GM19372 (cell line): Measurements from ENCODE around the gene LIN28A.

Source experiments
- ATAC-seq: cut with Tn5 transposase; IDR thresholded peaks from one replicate; pipeline ENCODE4 v1.9.1; 2021; ENCODE audit warnings: mild to moderate bottlenecking, low read depth, moderate library complexity; ENCODE audit not compliant: unreplicated experiment

LIN28A gene

GRCh38 chr1:26431979-26432695 is 21.5 kb downstream of the LIN28A start, which contains the start of gene DHDDS:
Gene DHDDS (plus strand): TSS chr1:26432321. CDS start chr1:26432946, 625 bp downstream.
- peak; percentile 96 for ATAC-seq

- ATAC-seq = no peak
Measured at GRCh38 chr1:26432793-26433192, 22.2 kb downstream of the LIN28A start.

DNA sequence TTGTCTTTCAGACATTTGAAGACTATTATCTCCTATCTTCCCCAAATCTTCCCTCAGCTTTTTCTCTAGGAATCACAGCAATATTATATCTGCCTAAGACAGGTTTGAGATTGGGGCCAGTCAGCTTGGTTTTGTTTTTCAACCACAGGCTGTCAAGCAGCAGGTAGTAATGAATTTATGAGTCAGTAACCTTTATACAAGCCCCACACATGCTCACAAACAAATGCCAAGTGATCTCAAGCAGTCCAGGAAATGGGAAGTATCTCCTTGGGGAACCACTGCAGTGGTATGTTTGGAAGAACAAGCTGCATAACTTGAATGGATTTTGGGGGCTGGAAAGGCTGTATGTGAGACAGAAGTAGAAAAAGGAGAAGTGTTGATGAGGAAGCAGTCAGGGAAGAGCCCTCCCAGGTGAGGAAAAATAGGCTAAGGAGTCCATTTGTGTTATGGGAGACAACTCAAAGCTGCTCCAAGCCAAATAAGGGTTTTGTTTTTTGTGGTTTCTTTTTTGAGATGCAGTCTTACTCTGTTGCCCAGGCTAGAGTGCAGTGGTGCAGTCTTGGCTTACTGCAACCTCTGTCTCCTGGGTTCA is 23.6 kb downstream of the LIN28A start:
- ATAC-seq = no peak

- no peak for ATAC-seq
Measured at GRCh38 chr1:26438041-26438440, 27.4 kb downstream of the LIN28A start.

DNA sequence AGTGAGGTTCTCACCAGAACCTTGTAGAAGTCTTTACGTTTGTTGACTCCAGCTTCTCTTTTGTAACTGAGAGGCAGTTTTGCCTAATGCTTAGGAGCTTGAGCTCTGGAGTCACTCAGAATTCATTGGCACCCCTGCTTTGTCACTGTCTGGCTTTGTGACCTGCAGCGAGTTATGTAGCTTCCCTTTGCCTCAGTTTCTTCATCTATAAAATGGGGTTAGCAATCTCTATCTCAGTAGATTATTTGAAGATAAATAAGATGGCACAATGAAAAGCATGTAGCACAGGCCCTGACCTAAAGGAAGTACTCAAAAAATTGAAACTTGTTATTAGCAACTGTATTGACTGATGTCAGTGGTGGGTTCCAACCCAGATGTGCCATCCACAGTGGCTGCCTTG is 29.6 kb downstream of the LIN28A start:
- ATAC-seq = no peak

DNA sequence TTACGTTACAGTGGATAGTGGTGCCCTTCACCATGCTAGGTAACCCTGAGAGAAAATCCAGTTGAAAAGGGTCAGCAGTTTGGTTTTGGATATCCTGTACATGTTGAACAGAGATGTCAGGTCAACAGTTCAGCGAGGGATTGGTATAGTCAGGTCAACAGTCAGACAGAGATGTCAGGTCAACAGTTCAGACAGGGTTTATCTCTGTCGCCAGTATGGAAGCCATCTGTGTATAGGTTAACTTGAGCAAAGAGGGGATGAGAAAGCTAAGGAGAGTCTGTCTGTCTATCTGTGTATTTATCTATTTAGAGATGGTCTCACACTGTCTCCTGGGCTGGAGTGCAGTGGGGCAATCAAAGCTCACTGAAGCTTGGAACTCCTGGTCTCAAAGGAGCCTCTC is 39.3 kb downstream of the LIN28A start:
- ATAC-seq = no peak

- no peak for ATAC-seq
Measured at GRCh38 chr1:26450908-26451307, 40.3 kb downstream of the LIN28A start.

DNA sequence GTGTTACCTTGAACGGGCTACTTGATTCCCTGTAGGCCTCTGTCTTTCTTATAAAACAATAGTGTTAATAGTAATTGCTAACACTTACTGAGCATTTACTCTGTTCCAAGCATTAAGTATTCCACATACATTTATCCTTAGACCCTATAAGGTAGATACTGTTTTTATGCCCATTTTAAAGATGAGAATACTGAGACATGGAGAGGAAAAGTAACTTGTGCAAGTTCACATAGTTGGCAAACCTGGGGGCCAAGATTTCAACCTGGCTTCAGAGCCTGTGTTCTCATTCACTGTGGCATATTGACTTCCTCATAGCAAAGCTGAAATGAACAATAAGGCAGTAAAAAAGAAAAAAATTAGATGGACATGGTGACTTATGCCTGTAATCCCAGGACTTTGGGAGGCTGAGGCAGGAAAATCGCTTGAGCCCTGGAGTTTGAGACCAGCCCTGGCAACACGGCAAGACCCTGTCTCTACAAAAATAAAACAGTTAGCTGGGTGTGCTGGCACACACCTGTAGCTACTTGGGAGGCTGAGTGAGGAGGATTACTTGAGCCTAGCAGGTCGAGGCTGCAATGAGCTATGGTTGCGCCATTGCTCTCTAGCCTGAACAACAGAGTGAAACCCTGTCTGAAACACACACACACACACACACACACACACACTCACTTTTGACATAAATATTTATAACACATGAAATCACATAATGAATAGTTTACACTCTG is 42.0 kb downstream of the LIN28A start:
- ATAC-seq = no peak

- ATAC-seq = no peak
Measured at GRCh38 chr1:26459148-26459547, 48.5 kb downstream of the LIN28A start.

- no peak for ATAC-seq
Measured at GRCh38 chr1:26459573-26460031, 49.0 kb downstream of the LIN28A start.

- no peak for ATAC-seq
Measured at GRCh38 chr1:26468911-26469310, 58.3 kb downstream of the LIN28A start.

GRCh38 chr1:26469558-26469957 is 58.9 kb downstream of the LIN28A start:
- no peak for ATAC-seq

DNA sequence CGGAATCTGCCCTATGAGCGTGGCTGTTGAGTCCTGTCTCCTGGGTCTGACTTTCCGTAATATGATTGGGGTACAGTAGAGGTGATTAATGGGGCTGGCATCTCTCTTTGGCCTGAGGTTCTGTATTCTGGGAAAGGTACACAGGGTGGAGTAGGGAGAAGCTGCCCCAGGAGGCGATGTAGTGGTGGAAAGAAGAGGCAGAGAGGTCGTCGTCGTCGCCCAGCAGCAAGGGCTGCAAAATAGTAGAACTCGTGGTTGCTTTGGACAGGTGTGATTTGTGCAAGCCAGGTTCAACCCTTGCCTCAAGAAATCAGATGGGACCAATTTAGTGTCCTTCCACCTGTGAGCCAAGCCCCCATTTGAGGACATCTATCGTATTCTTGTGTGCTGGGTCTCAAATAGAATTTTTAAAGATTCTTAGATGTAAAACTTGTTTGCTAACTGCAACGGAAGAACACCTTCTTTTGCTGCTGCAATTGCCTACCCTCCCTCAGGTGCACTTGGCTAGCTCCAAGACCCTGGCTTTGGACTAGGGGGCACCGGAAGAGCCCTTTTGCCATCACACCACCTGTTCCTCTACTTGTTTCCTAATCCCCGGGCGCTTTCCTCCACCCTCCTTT is 60.4 kb downstream of the LIN28A start:
- no peak for ATAC-seq

- ATAC-seq = peak; percentile 2
Measured at GRCh38 chr1:26471498-26472319, 61.1 kb downstream of the LIN28A start.

GRCh38 chr1:26472320-26472900 is 61.8 kb downstream of the LIN28A start, which contains the start of gene HMGN2:
Gene HMGN2 (plus strand): TSS chr1:26472440. CDS start chr1:26472613, 173 bp downstream.
- ATAC-seq = peak; percentile 42

DNA sequence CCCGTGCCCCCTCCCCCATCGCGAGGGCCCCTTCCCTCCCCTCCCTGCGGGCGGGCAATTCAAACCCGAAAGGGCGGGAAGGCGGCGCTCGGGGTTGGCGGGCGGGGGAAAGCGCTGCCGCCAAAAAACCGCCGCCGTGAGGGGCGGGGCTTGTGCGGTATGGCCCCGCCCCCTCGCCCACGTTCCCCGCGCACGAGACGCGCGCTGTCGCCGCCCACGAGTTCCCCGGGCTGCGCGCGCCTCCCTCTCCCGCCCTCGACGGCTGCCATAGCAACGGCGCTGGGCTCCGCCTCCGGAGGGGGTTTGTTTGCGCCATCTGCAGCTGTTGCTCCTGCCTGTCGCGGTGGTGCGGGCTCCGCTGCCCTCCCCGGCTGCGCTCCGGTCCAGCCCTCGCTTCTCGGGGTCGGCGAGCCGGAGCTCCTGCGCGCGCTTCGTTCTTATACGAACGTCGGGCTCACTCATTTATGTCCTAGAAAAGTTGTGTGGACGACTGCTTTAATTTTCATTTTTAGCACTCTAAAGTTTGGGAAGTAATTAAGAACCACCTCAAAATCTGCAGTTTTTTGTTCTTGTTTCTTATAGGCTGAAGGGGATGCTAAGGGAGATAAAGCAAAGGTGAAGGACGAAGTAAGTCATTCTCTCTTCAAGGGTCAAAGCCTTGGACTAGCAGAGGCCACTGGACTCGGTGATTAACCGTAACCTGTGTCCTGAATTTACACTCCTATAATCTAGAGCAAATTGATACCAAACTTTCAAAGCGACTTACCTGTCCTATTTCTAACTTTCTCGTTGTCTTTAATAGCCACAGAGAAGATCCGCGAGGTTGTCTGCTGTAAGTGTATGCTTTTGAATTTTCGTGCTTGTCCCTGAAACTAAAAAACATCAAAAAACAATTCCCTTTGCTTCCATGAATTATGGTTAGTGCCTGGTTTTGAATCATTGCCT is 62.6 kb downstream of the LIN28A start:
- peak; percentile 75 for ATAC-seq

DNA sequence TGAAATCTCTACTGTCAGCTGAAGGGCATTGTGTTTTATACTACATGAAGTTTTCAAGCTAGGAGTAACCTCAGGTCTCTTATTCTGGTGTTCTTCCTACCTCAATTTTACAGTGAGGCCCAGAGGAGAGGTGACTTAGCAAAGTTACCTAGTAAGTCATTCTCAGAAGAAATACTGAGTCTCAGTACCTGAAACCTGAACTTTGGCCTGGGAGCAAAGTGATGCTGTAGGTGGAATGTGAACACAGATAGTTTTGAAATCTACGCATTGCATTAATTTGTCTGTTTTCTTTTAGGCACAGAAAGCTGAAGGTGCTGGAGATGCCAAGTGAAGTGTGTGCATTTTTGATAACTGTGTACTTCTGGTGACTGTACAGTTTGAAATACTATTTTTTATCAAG is 64.2 kb downstream of the LIN28A start:
- ATAC-seq = no peak

GRCh38 chr1:26475989-26476388 is 65.4 kb downstream of the LIN28A start:
- ATAC-seq = no peak

DNA sequence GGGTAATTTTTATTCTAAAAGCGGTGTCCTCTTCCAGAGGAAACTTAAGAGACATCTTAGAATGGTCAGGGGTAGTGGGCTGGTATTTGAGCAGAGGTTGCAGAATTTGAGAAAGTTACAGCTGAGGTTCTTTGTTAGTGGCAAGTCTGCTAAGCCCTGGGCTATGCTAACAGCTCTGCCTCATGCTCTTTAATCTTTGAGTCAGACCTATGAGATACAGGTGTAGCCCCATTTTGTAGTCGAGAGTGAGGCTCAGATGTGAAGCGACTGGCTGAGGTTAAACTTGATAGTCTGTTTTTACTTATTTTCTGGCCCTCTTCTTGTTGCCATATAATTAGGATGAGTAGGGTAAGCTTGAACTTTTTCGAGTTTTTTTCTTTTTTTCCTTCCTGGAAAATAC is 66.3 kb downstream of the LIN28A start:
- no peak for ATAC-seq
